GM18858 (cell line): ENCODE results near the gene FHDC1.

ENCODE experiments used
- ATAC-seq: cut with Tn5 transposase; IDR thresholded peaks from one replicate; pipeline ENCODE4 v1.9.1; 2021; ENCODE audit not compliant: unreplicated experiment

The FHDC1 gene

DNA sequence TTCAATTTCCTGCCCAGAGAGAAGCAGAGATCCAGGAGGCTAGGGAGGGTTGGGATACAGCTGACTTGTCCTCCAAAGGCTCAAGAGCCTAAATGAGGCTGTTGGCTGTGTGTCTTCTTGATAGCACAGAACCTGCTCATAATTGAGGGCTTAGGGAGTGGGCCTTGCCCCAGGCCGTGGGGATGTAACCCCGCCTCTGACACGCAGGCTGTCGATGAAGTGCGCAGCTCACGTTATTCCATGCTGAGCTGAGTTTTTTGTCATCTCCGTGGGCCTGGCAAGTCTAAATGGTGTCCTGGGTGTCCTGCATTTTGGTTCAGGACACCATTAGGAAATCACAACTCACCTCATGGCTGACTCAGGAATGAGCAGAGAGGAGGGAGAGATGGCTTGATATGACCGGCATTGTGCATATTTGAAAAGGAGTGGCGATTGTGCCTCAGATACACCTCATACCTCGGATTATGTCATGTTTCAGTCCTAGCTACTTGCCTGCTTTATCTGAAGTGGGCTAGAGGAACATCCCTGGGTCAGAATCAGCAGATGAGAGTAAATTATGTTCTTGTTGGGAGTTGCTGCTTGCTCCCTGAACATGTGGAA is 43.7 kb downstream of the FHDC1 start:
- ATAC-seq = no peak

DNA sequence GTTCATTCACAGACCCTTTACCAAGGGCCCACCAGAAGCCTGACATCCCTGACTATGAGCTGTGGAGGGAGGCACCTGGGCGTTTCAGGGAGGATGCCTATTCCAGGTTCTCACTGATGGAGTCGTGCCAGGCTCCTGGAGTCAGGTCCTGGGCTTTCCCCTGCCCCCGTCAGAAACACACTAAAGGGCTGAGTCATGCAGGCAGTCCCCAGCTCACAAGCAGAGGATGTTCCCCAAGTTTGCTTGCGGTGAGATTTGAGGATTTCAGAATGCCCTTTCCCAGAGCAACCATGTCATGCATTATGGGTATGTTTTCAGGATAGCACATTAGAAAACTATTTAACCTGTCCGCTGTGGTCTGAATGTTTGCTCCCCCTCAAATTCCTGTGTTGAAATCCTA is 45.2 kb downstream of the FHDC1 start:
- no peak for ATAC-seq

DNA sequence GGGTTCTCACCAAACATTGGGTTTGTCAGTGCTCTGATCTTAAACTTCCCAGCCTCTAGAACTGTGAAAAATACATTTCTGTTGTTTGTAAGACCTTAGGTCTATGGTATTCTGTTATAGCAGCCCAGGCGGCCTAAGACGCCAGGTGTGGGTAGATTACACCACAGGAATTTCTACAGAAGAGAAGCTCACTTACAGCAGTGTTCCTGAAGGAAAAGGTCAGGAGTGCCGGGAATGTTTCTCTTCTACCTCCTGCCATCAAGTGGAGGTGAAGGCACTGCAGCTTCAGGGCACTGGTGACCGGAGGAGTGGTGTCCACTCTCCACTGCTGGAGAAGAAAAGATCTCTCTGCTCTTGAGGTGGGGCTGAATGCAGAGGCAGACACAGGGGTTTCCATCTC is 45.7 kb downstream of the FHDC1 start:
- ATAC-seq = no peak

DNA sequence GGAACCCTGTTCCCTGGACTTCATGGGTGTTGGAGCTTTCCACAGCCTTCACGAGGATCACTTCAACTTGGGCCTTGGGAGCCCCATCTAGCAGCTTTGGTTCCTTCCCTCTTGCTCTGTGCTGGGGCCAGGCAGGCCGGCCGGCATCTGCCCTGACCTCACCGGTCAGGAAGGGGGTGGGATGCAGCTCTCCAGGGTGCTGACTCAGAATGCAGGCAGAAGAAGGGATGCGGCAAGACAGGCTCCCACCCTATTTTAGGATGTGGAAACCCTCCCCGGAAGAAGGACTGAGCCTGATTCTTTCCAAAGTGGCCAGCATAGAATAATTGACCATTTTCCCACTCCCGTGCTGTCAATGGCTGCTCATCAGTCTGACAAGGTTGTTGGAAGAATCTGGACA is 47.1 kb downstream of the FHDC1 start:
- no peak for ATAC-seq

DNA sequence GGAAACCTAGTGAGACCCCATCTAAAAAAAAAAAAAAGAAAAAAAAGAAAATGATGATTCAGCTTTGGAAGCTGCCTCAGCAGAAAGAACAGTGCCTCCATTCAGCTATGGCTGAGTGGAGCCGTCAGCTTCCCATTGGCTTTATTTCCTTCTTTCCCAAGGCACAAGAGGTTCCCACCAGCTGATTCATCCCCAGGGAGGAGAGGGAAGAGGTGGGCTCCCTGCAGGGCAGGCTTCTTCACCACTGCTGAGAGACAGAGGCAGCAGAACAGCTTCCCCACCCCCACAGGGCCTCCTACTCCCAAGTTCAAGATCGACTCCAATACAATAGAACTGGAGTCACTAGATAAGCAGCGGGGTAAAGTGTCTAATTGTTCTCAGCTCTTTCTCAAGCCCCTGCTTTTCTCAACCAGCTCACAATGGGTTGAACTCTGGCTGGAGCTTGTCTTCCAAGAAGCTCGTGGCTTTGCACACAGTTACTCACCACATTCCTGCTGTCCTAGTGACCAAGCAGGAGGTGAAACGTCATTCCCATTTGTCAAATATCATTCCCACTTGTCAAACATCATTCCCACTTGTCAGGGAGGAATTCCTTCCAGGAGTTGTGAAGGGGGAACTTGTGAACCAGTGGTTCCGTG is 47.8 kb downstream of the FHDC1 start:
- no peak for ATAC-seq

DNA sequence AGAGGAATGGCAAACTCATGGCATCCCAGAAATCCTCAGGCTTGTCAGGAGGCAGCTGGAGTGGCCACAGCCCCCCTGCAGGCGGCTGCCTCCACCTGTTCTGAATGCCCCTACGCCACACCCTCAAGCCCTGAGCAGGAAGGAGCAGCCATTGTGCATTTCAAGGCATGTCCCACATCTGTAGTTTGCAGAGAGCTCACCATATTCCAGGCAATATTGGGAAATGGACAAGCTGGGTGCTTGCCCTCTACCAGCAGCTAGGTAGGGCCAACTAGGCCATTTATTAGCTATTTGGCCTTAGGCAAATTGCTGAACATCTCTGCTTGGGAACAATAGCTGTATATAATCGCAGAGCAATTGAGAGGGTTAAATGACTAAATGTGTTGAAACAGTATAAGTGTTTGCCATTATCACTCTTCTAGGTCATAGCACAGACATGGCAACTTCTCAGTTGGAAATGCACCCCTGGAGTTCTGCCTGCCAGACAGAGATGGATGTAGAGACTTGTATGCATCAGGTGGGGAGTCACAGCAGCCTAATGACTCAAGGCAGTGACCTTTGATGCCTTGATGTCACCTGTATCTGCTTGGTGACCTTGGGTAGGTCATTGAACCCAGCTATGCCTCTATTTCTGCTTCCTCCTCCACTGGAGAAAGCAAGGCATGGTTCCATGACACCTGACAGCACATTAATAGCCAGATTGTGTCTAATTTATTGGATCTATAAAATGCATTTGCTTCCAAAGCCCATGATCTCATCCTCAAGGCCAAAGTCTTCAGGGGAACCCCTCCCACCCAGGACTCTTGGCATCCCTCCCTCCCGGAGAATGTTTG is 52.8 kb downstream of the FHDC1 start:
- no peak for ATAC-seq

DNA sequence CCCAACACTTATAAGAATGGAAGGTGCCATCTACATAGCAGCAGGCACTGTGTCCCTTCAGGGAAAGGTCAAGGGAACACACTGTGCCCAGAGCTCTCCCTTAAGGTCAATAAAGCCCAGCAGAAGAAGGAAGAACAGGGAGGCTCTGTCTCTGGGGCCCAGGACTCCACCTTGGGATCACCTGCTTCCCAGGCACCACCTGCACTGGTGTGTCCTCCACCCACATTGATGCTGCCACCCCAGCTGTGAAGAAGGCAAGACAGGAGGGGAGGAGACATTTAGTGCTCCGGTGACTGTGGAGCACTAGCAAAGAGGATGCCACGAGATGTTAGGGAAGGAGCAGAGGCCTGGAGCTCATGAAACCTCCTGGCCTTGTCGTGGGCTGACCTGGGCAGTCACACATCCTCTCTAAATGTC is 53.4 kb downstream of the FHDC1 start:
- ATAC-seq = no peak

DNA sequence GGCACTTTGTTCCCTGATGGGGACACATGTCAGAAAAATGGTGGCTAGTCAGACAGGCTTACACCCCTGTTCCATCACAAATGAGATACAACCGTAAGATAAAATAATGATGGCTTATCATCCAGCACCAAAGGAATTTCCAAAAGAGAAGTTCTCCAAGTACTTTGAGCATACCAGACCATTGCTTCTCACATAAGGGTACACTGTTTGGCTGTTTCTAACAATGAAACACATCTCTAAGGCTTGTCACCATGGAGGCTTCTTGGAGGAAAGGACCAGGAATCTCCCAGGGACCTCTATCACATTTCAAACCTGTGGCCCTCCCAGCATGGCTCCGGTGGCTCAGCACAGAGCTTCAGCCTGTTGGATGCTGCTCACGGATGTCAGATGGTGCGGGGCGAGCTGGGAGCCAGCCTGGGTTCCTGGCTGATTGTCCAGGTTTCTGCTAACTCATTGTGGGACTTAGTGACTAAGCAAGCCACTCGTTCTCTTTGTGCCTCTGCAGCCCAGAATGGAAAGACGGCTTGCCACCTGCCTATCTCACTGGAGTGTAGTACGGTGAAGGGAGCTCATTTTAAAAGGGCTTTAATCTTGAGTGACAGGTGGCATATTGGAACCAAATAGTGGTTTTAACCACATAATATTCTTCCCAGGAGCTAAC is 54.5 kb downstream of the FHDC1 start:
- ATAC-seq = no peak

DNA sequence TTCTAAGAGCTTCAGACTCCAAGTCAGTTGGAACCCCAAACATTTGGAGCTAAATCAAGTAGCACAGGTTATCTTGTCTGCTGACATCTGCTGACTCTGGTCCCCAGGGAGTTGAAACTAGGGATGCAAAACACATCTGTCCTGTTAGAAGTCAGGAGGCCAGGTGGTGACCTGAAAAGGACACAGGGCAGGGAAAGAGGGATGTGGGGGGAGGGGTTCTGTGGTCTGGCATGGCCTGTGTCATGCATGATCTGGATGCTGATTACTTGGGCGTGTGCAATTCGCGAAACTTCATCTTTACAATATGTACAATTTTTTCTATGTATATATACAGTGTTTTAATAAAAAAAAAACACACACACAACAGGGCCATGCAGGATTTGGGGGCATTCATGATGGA is 55.3 kb downstream of the FHDC1 start:
- ATAC-seq = no peak

DNA sequence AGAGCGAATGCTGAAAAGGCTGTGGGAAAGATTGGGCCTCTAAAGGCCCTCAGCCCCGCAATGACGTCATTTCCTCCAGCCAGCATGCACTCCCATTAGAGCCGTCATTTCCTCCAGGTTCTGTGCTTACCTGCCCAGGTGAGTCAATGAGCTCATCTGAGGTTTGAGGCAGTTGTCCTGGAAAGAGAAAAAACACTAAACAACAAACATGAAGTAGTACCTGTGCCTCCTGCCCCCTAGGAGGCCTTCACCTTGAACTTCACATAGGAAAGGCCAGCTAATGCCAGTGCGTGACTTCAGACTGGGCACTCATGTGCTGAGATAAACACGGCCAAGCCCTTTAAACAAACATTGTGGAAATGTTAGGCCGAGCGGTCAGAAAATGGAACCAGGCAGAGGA is 55.9 kb downstream of the FHDC1 start:
- ATAC-seq = no peak

DNA sequence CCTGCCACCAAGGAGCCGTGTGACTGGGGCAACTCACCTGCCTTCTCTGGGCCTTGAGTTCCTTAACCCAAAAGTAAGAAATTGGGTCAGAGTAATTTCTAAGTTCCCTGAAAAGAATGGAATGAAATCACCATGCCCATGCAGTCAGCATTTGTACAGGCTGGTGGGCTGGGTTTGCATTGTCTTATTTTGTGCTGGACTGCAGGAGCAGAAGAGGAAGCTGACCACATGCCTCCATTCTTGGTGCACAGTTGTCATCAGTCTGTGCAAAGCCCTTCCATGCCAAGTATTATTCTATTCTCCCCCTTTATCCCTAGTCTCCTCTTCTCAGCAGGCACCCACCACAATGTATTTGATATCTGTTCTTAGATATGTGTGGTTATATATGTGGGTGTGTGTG is 56.3 kb downstream of the FHDC1 start:
- no peak for ATAC-seq

DNA sequence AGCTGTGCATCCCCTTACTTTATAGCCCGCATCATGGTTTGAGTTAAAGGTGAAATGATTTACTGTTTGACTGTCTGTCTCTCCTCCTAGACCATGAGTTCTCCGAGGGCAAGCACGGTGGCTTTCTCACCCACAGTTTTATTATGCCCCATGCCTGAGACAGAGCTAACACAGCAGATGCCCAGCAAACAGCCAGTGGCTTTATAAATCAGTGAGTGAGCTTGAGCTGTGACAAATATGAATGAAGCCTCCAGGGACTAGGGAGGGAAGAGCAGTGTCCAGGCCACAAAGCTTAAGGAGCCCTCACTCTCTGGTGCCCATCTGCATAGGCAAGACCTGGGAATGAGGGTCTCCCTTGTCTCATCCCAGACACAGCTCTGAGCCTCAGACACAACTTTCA is 57.9 kb downstream of the FHDC1 start:
- no peak for ATAC-seq

DNA sequence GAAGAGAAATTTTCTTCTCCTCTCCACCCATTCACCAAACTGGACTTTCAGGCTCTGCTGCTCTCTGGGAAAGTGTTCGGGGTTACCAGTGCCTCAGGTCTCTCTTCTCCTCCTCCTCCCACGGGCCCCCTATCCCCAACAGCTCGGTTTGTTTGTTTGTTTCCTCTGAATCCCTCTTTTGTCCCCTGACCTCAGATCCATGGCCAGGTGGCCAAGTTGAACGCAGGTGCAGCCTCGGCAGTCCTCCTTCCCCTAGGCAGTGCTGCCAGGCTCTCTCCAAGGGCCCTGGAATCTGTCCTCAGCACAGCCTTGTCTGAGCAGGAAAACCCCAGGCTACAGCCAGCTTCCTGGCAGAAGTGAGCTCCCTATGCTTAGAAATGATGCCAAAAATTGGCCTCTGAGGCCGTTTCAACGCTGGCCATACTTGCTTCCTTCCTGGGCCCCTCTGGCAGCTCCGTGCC is 60.0 kb downstream of the FHDC1 start:
- no peak for ATAC-seq

DNA sequence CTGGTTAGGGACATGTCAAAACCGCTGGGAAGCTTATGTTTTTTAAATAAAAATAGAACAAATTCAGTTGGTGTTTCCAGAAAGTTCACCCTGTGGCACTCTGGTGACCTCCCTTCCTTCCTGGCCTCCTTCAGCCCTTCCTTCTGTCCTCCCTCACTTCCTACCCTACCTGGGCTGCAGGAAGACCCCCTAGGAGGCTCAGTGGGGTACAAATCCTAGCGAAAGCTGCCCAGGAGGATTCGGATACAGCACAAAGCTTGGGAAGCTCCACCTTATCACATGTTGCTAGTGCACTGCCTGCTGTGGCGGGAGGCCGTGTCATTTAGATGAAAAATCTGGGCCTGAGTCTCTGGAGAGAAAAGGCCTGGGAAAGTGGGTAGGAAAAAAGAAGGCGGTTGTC is 60.5 kb downstream of the FHDC1 start:
- ATAC-seq = no peak

DNA sequence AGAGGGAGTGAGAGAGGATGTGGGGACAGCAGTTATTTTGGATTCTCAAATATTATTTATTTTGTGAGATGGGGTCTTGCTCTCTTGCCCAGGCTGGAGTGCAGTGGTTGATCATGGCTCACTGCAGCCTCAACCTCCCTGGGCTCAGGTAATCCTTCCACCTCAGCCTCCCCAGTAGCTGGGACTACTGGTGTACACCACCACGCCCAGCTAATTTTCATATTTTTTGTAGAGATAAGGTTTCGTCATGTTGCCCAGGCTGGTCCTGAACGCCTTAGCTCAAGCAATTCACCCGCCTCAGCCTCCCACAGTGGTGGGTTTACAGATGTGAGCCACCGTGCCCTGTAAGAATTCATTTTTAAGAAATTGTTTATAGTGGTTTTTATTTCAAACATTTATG is 61.2 kb downstream of the FHDC1 start:
- no peak for ATAC-seq

DNA sequence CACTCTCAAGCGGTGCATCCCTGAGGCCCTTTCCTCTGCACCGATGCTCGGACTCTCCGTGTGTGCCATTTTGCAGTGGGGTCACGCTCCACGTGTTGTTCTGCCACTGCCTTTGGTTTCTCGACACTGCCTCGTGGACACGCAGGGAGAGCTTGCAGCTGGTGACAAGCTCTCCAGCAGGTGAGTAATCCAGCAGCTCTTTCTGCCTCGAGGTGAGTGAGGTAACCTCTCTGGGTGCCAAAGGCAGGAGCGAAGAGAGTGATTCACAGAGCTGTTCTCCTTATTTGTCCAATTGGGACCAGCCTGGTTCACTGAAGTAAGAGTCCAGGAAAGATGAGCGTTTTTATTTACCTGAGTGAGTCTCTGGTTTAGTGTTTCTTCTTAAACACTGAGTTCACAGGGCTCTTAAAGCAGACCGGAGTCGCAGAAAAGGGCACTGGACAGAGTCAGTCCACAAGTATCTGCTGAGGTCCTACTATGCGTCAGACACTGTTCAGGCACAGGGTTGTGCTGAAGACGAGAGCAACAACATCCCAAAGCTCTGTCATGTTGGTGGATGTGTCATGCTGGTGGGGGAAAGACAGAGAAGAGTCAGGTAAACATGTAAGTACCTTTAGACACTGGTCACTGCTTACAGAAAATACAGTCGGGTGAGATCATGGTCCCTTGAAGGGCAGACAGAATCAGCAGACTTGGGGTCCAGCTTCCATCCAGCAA is 61.8 kb downstream of the FHDC1 start:
- ATAC-seq = no peak

DNA sequence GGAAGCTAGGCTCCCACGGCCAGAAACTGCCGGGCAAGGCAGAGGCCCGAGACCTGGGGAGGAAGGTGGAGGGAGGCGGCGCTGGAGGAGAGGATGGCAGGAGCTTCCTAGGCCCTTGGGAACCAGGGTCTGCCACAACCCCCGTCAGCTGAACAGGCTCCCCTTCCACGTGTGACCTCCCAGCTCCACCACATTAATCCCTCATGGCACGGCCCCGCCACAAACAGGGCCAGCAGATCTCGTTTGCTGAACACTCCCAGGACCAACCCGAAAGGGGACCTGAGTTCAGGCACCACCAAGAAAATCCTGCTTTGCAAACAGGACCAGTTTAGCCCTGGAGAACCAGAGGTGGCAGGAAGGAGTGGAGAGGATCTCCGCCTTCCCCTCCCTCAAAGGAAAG is 62.7 kb downstream of the FHDC1 start:
- no peak for ATAC-seq

DNA sequence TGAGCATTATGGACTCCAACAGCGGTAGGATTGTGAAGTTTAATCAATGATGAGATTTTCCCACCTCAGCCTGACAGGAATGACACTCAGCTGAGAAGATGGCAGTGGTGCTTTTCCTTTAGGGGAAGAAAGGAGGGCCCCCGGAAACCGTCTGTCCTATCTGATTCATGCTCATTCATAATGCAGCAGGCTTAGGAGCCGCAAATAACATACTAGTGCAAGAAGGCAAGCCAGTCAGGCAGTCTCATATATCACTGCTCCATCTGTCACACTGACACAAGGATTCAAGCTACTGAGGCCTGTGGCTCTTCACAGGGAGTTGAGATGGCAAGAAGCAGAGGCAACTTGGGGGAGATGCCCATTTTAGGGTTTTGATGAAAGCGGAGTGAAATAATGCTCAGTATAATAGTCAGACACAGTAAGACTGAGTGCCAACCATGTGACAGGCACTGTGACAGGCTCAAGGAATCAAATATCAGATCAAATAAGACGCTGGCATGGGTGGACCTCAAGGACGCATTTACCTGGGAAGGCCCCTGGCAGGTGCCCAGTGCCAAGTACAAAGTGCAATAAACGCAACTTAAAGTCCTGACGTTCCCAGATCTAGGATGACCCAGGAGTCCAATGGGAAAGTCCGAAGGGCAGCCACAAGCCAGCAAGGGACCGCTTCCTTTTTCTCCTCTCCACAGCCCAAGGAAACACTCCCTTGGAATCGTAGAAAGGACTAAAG is 63.4 kb downstream of the FHDC1 start:
- no peak for ATAC-seq

DNA sequence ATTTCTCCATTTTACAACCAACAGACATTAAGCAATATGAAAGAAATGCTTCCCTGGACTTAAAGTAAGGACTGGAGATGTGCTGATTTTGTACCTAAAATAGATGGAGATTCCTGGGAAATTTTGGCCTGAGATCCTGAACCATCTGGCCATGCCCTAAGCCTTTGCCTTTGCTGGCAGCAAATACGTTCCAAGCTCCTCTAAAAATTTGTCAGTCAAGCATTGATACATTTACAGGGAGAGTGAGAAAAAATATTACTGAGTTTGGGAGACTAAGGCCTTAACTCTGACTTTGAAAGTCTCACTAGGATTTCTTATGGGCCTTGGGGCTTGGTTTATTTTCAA is 63.9 kb downstream of the FHDC1 start:
- ATAC-seq = no peak

DNA sequence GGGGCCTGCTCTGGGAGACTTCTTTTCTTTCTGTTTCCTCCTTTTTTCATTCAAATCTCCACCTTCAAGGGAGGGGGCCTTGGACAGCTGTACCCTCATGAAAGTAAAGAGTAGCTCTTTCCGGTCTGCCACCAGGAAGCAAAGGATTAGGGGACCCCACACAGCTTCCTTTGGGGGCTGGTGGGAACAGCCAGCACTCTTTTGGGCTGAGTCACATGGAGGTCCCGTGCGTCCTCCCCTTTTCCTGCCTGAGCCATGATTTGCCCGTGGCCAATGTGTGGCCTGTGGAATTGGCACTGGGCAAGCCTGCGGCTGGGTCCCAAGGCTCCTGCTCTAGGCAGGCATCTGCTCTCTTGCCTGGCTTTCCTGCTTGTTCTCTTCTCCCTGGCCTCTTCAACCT is 65.5 kb downstream of the FHDC1 start:
- no peak for ATAC-seq

DNA sequence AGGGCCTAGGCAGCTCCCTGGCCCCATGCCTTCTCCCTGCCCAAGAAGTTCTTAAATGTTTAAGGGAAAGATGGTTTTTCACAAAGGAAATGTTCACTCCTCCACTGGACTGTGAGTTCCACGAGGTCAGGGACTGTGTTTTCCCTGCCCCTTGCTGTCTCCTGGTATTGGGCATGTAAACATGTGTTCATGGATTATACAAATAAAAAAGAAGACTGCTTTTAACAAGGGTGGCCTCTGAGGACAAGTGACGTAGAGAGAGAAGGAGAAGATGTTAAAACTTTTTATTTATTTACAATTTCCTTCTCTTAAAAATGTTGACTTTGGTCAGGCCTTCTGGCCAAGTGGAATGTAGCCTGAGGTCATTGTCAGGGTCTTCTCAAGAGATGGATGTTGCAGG is 66.0 kb downstream of the FHDC1 start:
- ATAC-seq = no peak
